Bronchial epithelial cell (primary cell): ENCODE results near the gene ISY1. TPM values are rescaled to one million over a fixed set of nuclear protein-coding genes. Genes with fewer than 3 reads are reported as not detected.

Source experiments
- DNase-seq: peaks from one replicate; pipeline ENCODE4 v3.0.0-alpha.2; 2010; ENCODE audit warnings: low read depth
- FAIRE-seq: peaks from 2 replicates; lab custom pipeline; 2011; peaks lifted over from hg19 to GRCh38; lab: Jason Lieb, UNC
- H3K27me3 ChIP-seq: 2 replicates; pipeline ENCODE4 v1.5.1; 2011; ENCODE audit warnings: low read length; ENCODE audit not compliant: control insufficient read depth, insufficient read depth
- H3K36me3 ChIP-seq: 2 replicates; pipeline ENCODE4 v1.5.1; 2011; ENCODE audit warnings: low read length; ENCODE audit not compliant: control insufficient read depth, insufficient read depth
- H3K4me3 ChIP-seq: 2 replicates; pipeline ENCODE4 v1.5.1; 2011; ENCODE audit warnings: mild to moderate bottlenecking, low read depth, low read length, control low read depth
- CTCF ChIP-seq: IDR thresholded peaks from 2 replicates; pipeline ENCODE4 v1.5.1; 2011; ENCODE audit warnings: mild to moderate bottlenecking, moderate library complexity, low read length, control low read depth, inconsistent platforms; ENCODE audit not compliant: insufficient read depth, severe bottlenecking
- total RNA-seq: library from RNA; depleted of rRNA; stranded (reverse); fragments of >200 nt; gene quantifications from 2 replicates; pipeline ENCODE4 v1.2.1, GENCODE V29; 2014

ISY1 gene
- total RNA-seq, 1 donor from 2014 or later, result 11.3 TPM

DNA sequence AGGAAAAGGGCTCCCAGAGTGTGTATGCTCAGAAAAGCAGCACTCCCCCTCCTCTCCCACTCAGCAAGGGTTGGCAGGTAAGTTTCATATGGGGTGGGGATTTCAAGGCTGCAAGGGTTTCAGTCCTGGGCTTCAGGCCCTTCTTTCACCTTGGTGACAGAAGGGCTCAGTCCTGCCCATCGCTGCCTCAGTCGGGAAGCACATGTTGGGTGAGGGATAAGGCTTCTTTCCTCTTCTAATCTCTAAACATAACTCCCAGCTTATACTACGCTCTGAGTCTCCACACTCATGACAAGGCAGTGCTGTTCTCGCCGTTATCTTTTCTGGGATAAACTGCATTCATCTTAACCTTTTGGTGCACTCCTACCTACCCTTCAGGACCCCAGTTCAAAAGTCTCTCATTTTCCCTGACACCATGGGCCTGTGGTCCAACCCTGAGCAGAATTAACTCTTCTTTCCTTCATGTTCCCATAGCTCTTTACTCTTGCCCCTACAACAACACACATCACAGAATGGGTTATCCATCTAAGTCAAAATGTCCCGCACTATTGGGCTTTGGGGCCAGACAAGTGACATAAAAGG is 56.3 kb downstream of the ISY1 start:
- H3K36me3 ChIP-seq, result peaks cover 2% of the 10 kb centered on the region
- no peak for FAIRE-seq

DNA sequence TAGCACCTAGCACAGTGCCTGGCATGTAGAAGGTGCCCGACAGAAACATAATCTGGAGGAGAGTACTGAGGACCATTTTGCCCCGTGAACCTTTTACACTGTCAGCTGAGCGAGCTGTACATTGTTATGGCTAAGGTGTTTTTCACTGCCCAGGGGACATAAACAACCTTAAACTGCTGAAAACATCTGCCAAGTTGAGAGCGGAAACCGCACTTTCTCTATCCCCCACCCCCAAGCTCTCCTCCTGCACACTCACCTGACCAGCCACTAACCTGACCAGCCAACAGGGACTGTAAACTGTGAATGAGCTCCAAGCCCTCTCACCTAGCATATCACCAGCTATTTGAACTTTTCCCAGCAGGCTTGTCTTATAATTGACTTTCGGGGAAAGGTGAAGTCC is 56.8 kb downstream of the ISY1 start:
- TF ChIP-seq CTCF, result no peak
- Histone ChIP-seq H3K4me3 (no peak overlapping the region), H3K36me3 (peaks cover 2% of the 10 kb centered on the region), H3K27me3 (no peaks in the 10 kb centered on the region)
- DNase-seq, result no peak
- no peak for FAIRE-seq

More for the DNA sequence above, 56.3 kb downstream of the ISY1 start:
- Histone ChIP-seq H3K4me3 (no peak overlapping the region), H3K27me3 (no peaks in the 10 kb centered on the region)
- no peak for TF ChIP-seq CTCF
- no peak for DNase-seq

DNA sequence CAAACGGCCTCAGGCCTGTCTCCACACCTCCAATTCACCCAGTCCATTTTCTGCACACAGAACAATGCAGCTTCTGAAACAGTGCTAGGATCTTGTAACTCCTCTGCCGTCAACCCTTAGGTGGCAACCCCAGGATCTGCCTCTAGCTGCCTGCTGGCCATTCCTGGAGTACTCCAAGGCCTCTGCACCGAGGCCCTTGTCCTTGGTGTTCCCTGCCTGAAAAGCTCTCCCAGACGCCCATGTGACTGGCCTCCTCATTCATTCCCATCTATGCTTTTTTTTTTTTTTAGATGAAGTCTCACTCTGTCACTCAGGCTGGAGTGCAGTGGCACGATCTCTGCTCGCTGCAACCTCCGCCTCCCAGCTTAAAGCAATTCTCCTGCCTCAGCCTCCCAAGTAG is 57.6 kb downstream of the ISY1 start:
- DNase-seq (no peak), FAIRE-seq (no peak)
- Histone ChIP-seq H3K36me3 (peaks cover 2% of the 10 kb centered on the region), H3K4me3 (no peak overlapping the region), H3K27me3 (no peaks in the 10 kb centered on the region)
- TF ChIP-seq CTCF, result no peak

DNA sequence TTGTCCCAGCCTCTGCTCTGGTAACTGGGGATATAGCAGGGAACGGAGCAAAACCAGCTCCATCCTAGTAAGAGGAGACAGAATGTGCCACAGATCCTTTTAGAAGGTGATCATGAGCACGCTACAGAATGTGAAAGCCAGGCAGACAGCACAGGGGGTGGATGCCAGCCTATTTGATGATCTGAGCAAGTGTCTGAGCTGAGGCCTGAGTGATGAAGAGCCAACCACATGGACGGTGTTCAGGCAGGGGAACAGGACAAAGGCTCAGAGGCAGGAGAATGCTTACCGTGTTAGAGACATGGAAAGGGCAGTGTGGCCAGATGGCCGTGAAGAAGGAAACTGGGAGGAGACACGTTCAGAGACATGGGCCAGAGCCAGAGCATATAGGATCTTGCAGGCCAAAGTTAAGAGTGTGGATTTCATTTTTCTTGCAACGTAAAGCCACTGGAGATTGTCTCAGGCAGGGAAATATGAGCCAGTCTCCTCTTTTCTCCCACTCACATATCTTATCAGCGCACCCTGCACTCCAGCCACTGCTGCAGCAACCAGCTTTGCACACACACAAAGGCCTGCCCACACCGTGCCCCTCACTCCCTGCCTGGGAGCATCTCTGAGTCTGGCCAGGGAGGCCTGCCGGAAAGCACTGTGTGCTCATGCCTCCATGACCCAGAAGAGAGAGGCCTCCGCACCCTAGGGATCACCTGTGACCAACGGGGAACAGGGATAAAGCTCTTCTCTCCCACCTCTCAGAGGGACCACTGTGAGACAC is 59.3 kb downstream of the ISY1 start:
- Histone ChIP-seq H3K27me3 (no peaks in the 10 kb centered on the region), H3K36me3 (peaks cover 4% of the 10 kb centered on the region), H3K4me3 (no peak overlapping the region)
- no peak for TF ChIP-seq CTCF
- FAIRE-seq (peak; percentile 47), DNase-seq (no peak)

GRCh38 chr3:129100274-129100673 is 60.6 kb downstream of the ISY1 start:
- no peak for TF ChIP-seq CTCF
- no peak for FAIRE-seq
- Histone ChIP-seq H3K36me3 (peaks cover 5% of the 10 kb centered on the region), H3K4me3 (no peak overlapping the region), H3K27me3 (no peaks in the 10 kb centered on the region)
- DNase-seq, result no peak
